Brain microvascular endothelial cell (primary cell): ENCODE results near the gene NSUN7.

ENCODE experiments used
- DNase-seq: peaks from one replicate; pipeline ENCODE4 v3.0.0-alpha.2; 2020
- H3K27ac ChIP-seq: fragments of 250-450 bp; sonication (Bioruptor Pico); 2 replicates; pipeline ENCODE4 v1.5.1; 2020; ENCODE audit warnings: mild to moderate bottlenecking, moderate library complexity
- H3K27me3 ChIP-seq: fragments of 250-450 bp; sonication (Bioruptor Pico); replicated peaks from 2 replicates; pipeline ENCODE4 v1.5.1; 2020; ENCODE audit warnings: mild to moderate bottlenecking
- H3K36me3 ChIP-seq: fragments of 250-450 bp; sonication (Bioruptor Pico); replicated peaks from 2 replicates; pipeline ENCODE4 v1.5.1; 2020; ENCODE audit warnings: mild to moderate bottlenecking
- H3K4me3 ChIP-seq: 2 replicates; pipeline ENCODE4 v1.5.1; 2011; ENCODE audit warnings: low read depth, mild to moderate bottlenecking, control low read depth, low read length, moderate library complexity
- in situ Hi-C: cut with HindIII; loops from 2 replicates; pipeline ENCODE4 v1.10.0; 2017; ENCODE audit warnings: low sequenced_read_pairs, low pct_ligation_motif_present
- TF ChIP-seq, protein P1 (sequence below): IDR thresholded peaks from 2 replicates; pipeline ENCODE4 v1.5.1; 2011; ENCODE audit warnings: low read depth, mild to moderate bottlenecking, moderate library complexity, low read length, control low read depth, inconsistent platforms; ENCODE audit errors: missing control alignments

The NSUN7 gene

DNA sequence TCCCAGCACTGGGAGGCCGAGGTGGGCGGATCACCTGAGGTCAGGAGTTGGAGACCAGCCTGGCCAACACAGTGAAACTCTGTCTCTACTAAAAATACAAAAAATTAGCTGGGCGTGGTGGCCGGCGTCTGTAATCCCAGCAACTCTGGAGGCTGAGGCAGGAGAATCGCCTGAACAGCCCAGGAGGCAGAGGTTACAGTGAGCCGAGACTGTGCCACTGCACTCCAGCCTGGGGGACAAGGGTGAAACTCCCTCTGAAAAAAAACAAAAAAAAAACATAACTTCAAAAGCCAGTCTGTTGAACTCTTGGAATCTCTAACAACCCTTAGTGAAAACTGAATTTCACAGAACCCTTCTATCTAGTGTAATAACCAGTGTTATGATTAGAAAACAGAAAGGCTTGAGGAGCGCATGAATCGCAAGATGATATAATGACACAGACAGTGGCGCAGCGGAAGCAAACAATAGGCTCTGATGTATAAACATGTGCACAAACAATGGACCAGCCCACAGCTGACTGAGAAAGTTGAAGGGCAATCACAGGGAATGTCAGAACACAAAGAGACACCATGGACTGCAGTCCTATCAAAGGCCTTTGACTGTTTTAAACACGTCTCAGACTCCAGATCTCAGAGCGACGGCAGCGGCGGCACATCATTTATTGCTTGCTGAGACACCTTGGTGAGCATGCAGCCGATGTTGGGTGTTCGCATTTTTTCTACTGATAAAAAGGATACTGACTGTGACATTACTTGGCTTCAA, 81.6 kb downstream of the NSUN7 start:
- H3K27ac ChIP-seq: no peak overlapping the region
- in situ Hi-C loops: no loop called here
- H3K36me3 ChIP-seq: peaks cover 77% of the 10 kb centered on the region
- no peaks in the 10 kb centered on the region for H3K27me3 ChIP-seq
- DNase-seq: no peak
- H3K4me3 ChIP-seq: no peak overlapping the region
- TF ChIP-seq, protein P1, sequence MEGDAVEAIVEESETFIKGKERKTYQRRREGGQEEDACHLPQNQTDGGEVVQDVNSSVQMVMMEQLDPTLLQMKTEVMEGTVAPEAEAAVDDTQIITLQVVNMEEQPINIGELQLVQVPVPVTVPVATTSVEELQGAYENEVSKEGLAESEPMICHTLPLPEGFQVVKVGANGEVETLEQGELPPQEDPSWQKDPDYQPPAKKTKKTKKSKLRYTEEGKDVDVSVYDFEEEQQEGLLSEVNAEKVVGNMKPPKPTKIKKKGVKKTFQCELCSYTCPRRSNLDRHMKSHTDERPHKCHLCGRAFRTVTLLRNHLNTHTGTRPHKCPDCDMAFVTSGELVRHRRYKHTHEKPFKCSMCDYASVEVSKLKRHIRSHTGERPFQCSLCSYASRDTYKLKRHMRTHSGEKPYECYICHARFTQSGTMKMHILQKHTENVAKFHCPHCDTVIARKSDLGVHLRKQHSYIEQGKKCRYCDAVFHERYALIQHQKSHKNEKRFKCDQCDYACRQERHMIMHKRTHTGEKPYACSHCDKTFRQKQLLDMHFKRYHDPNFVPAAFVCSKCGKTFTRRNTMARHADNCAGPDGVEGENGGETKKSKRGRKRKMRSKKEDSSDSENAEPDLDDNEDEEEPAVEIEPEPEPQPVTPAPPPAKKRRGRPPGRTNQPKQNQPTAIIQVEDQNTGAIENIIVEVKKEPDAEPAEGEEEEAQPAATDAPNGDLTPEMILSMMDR: no peak

DNA sequence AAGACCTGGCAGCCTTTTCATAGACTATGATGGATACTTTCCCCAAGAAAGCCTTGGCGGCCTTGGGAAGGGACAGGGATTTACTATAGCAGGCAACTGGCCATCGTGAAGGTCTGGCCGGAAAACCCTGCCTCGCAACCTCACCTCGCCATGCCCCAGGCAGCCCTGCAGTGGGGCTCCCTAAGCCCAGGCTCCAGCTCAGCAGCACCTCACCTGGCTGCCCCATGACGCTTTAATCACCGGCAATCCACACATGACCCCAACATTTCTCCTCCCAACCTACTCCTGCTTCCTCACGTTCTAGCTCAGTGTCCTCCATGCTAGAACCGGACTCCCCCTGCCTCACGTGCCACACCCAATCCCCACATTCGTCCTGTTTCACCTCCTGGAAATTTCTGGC, 82.4 kb downstream of the NSUN7 start:
- Histone ChIP-seq H3K36me3 (peaks cover 75% of the 10 kb centered on the region), H3K27me3 (no peaks in the 10 kb centered on the region), H3K4me3 (no peak overlapping the region), H3K27ac (no peak overlapping the region)
- in situ Hi-C loops: no loop called here
- TF ChIP-seq, protein P1: no peak
- no peak for DNase-seq

GRCh38 chr4:40833212-40833611, 83.5 kb downstream of the NSUN7 start:
- Histone ChIP-seq H3K27me3 (no peaks in the 10 kb centered on the region), H3K4me3 (no peak overlapping the region), H3K27ac (no peak overlapping the region), H3K36me3 (peaks cover 69% of the 10 kb centered on the region)
- in situ Hi-C loops: no loop called here
- TF ChIP-seq, protein P1: no peak
- no peak for DNase-seq

- Histone ChIP-seq H3K36me3 (peaks cover 49% of the 10 kb centered on the region), H3K27me3 (no peaks in the 10 kb centered on the region), H3K27ac (no peak overlapping the region), H3K4me3 (no peak overlapping the region)
- TF ChIP-seq, protein P1: no peak
- in situ Hi-C loops: no loop called here
- DNase-seq: no peak
These were observed 87.5 kb downstream of the NSUN7 start for GRCh38 chr4:40837094-40837870.

DNA sequence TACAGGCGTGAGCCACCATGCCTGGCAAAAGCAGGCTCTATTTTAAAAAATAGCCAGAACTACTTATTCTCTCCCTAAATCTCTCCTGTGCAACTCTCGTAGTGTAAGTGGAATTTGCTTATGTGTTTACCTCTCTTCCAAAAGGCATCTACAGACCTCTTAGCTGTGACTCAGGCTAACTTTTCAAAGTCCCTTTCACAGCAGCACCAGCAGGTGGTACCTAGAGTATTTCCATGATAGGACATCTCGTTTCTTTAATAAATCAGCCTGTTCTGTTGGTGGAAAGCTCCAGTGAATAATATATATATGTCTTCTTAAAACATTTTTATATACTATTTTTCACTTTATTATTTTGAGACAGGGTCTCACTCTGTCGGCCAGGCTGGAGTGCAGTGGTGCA, 89.0 kb downstream of the NSUN7 start:
- TF ChIP-seq, protein P1: peak; percentile 37
- H3K36me3 ChIP-seq: peaks cover 42% of the 10 kb centered on the region
- H3K27me3 ChIP-seq: no peaks in the 10 kb centered on the region
- in situ Hi-C loops: no loop called here
- H3K27ac ChIP-seq: no peak overlapping the region
- DNase-seq: no peak
- H3K4me3 ChIP-seq: no peak overlapping the region
